ENCODE results near the gene TNNT1. TPM values are rescaled to one million over a fixed set of nuclear protein-coding genes. Genes with fewer than 3 reads are reported as not detected.
"Not testable (repeated sequence)": the region's sequence is repeated elsewhere in the genome, so short reads cannot be mapped to it uniquely, and the experiment has no call there.

TNNT1 gene
- total RNA-seq, 1 experiment from 2014 or later = 53.1 TPM

GRCh38 chr19:55116859-55117662 is 31.9 kb downstream of the TNNT1 start, which contains the start of gene PPP1R12C:
Gene PPP1R12C (minus strand): TSS chr19:55117637. CDS start chr19:55117543, 94 bp downstream.
- no peak for DNase-seq (ENCODE audit: low read depth, low spot score)
- in situ Hi-C loops (cut with HindIII; ENCODE audit: low pct_unique_long_range_greater_than_20kb, low sequenced_read_pairs) = no loop called here

- in situ Hi-C loops (cut with HindIII; ENCODE audit: low pct_unique_long_range_greater_than_20kb, low sequenced_read_pairs) = no loop called here
- DNase-seq (ENCODE audit: low read depth, low spot score) = peak; percentile 31
These were observed 32.7 kb downstream of the TNNT1 start for GRCh38 chr19:55116232-55116858.

- DNase-seq (ENCODE audit: low read depth, low spot score) = no peak
- in situ Hi-C loops (cut with HindIII; ENCODE audit: low pct_unique_long_range_greater_than_20kb, low sequenced_read_pairs) = no loop called here
These were observed 33.5 kb downstream of the TNNT1 start for GRCh38 chr19:55115446-55116065.

DNA sequence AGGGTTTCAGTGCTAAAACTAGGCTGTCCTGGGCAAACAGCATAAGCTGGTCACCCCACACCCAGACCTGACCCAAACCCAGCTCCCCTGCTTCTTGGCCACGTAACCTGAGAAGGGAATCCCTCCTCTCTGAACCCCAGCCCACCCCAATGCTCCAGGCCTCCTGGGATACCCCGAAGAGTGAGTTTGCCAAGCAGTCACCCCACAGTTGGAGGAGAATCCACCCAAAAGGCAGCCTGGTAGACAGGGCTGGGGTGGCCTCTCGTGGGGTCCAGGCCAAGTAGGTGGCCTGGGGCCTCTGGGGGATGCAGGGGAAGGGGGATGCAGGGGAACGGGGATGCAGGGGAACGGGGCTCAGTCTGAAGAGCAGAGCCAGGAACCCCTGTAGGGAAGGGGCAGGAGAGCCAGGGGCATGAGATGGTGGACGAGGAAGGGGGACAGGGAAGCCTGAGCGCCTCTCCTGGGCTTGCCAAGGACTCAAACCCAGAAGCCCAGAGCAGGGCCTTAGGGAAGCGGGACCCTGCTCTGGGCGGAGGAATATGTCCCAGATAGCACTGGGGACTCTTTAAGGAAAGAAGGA is 34.4 kb downstream of the TNNT1 start:
- DNase-seq (ENCODE audit: low read depth, low spot score) = no peak
- in situ Hi-C loops (cut with HindIII; ENCODE audit: low pct_unique_long_range_greater_than_20kb, low sequenced_read_pairs) = no loop called here

DNA sequence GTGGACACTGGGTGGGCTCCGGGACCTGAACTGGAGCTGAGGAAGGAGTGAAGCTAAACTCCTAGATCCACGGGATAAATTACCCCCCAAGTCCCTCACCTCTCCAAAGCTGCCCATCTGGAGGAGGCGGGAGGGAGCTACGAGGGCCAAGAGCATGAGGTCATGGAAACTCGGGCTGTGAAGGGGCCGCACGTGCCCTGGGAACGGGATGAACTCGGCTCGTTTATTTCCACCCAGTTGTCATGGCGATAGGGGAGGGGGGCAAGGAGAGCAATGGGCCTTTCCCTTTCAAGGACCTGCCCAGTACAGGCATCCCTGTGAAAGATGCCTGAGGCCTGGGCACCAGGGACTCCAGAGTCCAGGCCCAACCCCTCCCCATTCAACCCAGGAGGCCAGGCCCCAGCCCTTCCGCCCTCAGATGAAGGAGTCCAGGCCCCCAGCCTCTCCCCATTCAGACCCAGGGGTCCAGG is 35.4 kb downstream of the TNNT1 start:
- in situ Hi-C loops (cut with HindIII; ENCODE audit: low pct_unique_long_range_greater_than_20kb, low sequenced_read_pairs) = no loop called here
- peak; percentile 18 for DNase-seq (ENCODE audit: low read depth, low spot score)

GRCh38 chr19:55112777-55113569 is 36.0 kb downstream of the TNNT1 start:
- in situ Hi-C loops (cut with HindIII; ENCODE audit: low pct_unique_long_range_greater_than_20kb, low sequenced_read_pairs) = no loop called here
- DNase-seq (ENCODE audit: low read depth, low spot score) = no peak

GRCh38 chr19:55112246-55112776 is 36.7 kb downstream of the TNNT1 start:
- no peak for DNase-seq (ENCODE audit: low read depth, low spot score)
- in situ Hi-C loops (cut with HindIII; ENCODE audit: low pct_unique_long_range_greater_than_20kb, low sequenced_read_pairs) = no loop called here

GRCh38 chr19:55111238-55111831 is 37.7 kb downstream of the TNNT1 start:
- in situ Hi-C loops (cut with HindIII; ENCODE audit: low pct_unique_long_range_greater_than_20kb, low sequenced_read_pairs) = no loop called here
- no peak for DNase-seq (ENCODE audit: low read depth, low spot score)

GRCh38 chr19:55109527-55110291 is 39.3 kb downstream of the TNNT1 start:
- no peak for DNase-seq (ENCODE audit: low read depth, low spot score)
- in situ Hi-C loops (cut with HindIII; ENCODE audit: low pct_unique_long_range_greater_than_20kb, low sequenced_read_pairs) = no loop called here

DNA sequence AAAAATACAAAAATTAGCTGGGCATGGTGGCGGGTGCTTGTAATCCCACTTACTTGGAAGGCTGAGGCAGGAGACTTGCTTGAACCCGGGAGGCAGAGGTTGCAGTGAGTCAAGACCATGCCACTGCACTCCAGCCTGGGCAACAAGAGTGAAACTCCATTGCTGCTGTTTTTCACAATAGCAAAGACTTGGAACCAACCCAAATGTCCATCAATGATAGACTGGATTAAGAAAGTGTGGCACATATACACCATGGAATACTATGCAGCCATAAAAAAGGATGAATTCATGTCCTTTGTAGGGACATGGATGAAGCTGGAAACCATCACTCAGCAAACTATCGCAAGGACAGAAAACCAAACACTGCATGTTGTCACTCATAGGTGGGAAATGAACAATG is 41.8 kb downstream of the TNNT1 start:
- DNase-seq (ENCODE audit: low read depth, low spot score); in situ Hi-C loops (cut with HindIII; ENCODE audit: low pct_unique_long_range_greater_than_20kb, low sequenced_read_pairs): not testable (repeated sequence)

- no peak for DNase-seq (ENCODE audit: low read depth, low spot score)
- in situ Hi-C loops (cut with HindIII; ENCODE audit: low pct_unique_long_range_greater_than_20kb, low sequenced_read_pairs) = no loop called here
These were observed 42.4 kb downstream of the TNNT1 start for GRCh38 chr19:55106591-55106990.

GRCh38 chr19:55105237-55105636 is 43.8 kb downstream of the TNNT1 start:
- in situ Hi-C loops (cut with HindIII; ENCODE audit: low pct_unique_long_range_greater_than_20kb, low sequenced_read_pairs) = no loop called here

GRCh38 chr19:55103190-55103589 is 45.8 kb downstream of the TNNT1 start:
- DNase-seq (ENCODE audit: low read depth, low spot score) = no peak
- in situ Hi-C loops (cut with HindIII; ENCODE audit: low pct_unique_long_range_greater_than_20kb, low sequenced_read_pairs) = no loop called here

More at GRCh38 chr19:55105237-55105636, 43.8 kb downstream of the TNNT1 start:
- DNase-seq (ENCODE audit: low read depth, low spot score) = no peak

GRCh38 chr19:55101261-55101660 is 47.7 kb downstream of the TNNT1 start:
- in situ Hi-C loops (cut with HindIII; ENCODE audit: low pct_unique_long_range_greater_than_20kb, low sequenced_read_pairs) = no loop called here

DNA sequence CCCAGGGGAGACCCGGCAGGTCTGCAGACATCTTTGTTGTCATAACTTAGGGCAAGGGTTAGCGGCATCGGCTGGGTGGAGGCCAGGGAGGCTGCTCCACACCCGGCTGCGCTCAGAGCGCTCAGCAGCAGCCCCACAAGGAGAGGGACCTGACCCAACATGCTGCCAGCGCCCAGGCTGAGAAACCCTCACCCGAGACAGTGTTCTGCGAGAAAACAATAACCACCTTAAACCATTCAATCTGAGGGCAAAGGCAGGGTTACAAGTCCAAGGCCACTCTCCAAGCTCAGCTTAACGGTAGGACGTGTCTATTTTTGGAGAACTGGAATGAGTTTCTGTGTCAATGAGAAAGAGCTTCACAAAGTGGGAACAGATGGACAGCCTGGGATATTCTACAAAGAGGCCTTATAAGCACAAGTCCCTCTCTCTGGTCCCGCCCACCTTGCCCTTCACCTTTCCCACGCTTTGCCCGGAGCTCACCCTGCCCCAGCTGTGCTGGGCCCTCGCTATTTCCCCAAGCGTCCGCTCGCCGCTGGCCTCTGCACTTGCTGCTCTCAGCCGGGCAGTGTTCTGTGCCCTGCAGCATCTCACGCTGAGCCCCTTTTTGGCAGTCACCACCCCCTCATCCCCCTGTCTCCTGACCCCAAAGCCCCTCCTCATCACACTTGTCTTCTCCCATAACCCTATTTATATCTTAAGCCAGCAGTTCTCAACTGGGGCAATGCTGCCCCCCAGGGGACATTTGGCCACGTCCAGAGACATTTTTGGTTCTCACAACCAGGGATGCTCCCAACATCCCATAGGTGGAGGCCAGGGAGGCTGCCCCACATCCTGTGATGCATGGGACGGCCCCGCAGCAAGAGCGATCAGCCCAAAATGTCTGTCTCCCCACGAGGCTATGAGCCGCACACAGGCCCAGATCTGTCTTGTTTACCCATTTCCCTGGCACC is 49.2 kb downstream of the TNNT1 start:
- in situ Hi-C loops (cut with HindIII; ENCODE audit: low pct_unique_long_range_greater_than_20kb, low sequenced_read_pairs) = no loop called here
- DNase-seq (ENCODE audit: low read depth, low spot score) = no peak

More at GRCh38 chr19:55101261-55101660, 47.7 kb downstream of the TNNT1 start:
- DNase-seq (ENCODE audit: low read depth, low spot score) = no peak
